GM18858 (cell line): Measurements from ENCODE around the gene DLGAP3.
"Not testable (repeated sequence)": the region's sequence is repeated elsewhere in the genome, so short reads cannot be mapped to it uniquely, and the experiment has no call there.

Experiments used
- ATAC-seq: cut with Tn5 transposase; IDR thresholded peaks from one replicate; pipeline ENCODE4 v1.9.1; 2021; ENCODE audit not compliant: unreplicated experiment

The DLGAP3 gene

DNA sequence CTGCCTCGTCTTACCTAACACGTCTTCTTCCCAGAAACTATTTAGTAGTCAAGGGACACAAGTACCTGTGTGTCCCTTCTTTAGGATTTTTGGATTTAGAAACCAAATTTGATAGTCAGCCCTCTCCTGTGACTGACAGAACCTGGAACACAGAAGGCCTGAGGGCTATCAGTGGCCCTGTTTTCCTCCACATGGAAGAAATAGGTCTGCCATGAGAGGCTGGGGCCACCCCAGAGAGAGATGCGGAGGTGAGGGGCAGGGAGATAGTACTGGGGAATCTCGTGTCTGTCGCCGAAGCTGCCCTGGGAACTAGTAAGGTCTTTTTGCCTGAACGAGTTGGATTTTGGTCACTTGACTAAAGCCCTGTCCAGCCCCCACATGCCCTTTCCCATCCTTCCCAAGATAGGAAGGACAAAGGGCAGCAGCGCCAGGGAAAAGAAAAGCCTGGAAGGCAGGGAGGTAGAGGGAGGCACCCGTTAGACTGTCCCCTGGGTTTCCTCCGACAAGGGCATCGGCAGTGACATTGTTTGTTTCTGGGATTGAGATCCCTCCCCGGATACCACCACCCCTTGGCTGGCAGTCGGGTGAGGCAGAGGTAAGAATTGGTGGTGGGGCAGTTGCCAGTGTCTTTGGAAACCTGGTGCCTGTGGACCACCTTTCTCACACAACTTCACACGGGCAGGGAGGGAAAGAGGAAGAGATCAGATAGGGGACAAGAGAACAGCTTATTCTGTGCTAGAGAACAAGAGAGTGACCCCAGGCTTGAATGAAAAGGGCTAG is 89.7 kb downstream of the DLGAP3 start:
- ATAC-seq: no peak

DNA sequence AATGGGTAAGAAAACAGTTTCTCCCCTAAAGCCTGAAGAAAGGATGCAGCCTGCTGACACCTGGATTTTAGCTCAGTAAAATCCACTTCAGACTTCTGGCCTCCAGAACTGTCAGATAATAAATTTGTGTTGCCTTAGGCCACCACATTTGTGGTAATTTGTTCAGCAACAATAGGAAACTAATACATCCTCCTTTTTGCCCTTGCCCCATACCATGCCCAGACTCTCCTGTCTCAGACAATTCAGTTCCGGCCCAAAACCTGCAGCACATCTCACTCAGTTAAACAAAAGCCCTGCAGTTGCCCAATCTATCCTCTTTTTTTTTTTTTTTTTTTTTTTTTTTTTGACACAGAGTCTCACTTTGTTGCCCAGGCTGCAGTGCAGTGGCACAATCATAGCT is 95.7 kb downstream of the DLGAP3 start:
- ATAC-seq: no peak

DNA sequence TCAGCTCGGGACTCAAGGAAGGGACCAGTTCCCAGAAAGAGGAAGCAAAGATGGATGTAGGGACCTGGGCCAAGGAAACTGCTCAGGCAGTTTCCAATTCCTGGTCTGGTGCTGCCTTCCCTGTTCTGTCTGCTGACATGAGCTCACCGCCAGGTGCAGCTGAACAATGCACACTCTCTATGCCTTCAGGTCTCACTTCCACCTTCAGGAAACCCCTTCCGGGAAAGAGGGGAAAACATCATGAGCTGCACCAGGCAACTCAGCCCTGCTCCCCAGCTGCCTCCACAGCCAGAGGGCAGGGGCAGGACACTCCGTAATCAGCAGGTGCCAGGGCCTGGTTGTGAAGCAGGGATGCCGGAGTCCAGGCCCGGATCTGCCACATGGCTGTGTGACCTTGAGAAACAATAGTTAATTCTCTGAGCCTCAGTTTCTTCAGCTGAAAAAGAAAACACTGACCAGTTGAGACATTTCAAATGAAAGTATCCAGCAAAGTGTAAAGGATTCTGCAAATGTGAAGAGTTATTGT is 97.7 kb downstream of the DLGAP3 start:
- ATAC-seq: no peak

DNA sequence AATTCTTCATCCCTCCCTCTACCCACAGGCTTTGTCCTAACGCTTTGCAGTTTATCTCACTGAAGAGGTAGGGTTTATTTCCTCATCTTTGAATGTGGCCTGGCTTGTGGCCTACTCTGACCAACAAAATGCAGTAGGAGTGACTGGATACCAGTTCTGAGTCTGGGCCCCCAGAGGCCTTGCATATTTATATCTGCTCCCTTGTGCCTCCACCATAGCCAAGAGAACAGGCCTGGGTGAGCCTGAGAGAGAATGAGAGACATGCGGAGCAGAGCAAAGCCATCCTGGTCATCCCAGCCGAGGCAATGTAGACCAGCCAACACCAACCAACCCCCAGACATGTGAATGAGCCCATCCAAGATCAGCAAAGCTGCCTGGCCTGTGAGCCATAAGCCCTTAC is 100.2 kb downstream of the DLGAP3 start:
- ATAC-seq: no peak

GRCh38 chr1:34828611-34829010 is 100.8 kb downstream of the DLGAP3 start:
- no peak for ATAC-seq

DNA sequence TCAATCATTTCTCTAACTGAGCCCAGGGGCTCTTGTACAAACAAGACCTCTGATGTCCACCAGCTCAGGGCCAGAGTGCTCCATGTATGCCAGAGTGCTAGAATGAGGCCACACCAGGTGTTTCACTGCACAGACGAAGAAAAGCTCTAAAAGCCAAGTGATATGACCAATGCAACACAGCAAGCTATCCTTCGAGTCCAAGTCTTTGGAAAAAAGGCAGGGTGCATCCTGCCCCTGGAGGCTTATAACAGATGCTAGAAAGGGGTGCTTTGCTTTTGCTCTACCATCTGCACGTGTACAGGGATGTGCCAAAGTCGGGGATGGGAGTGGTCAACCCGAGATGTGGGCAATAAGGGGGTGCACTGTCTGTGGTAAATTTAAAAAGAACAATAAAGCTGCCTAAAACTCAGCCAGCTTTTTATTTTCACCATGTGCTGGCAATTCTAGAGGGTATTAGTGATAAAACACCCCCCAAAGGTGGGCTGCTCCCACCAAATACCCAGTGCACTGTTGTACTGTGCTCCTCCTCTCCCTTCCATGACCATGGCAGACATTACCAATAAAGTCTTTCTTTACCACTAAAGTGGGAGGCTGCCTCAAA is 102.0 kb downstream of the DLGAP3 start:
- ATAC-seq: no peak

DNA sequence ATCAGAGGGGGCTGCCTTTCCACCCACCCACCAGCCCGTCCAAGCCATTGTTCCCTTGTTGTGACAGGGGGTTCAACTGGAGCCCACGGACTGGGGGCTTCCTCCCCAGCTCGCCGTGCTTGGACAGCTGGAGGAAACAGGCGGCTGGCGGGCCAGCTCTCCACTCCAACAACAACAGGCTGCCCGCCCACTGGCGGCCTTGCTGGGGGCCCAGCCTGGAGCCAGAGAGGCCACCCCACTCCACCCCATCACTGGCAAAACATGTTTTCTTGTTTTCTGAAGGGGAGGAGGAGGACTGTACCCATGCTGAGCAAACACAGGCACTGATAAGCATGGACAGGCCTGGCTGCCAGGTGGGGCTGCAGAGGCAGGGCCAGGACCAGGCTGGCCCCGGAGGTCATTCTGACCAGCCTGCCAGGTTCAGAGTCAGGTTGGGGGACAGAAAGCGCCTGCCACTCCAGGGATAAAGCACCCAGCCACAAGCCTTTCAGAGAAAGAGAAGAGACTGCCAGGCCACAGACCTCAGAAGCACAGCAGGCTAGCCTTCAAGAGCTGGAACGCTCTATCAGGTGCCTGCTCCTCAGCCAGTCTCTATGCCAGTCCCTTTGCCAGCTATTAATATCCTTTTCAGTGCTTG is 103.9 kb downstream of the DLGAP3 start:
- no peak for ATAC-seq

GRCh38 chr1:34824817-34825454 is 104.5 kb downstream of the DLGAP3 start:
- ATAC-seq: no peak

DNA sequence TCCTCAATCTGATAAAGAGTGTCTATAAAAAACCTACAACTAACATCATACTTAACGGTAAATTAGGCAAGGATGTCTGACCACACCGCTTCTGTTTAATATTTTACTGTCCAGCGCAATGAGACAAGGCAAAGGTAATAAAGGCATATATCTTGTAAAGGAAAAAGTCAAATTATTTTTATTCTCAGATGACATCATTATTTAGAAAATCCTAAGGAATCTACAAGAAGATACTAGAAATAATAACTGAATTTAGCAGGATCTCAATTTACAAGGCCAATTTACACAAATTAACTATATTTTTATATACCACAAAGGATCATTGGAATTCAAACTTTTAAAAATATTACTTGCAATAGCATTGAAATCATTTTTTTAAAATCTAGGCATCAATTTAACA is 107.2 kb downstream of the DLGAP3 start:
- no peak for ATAC-seq

DNA sequence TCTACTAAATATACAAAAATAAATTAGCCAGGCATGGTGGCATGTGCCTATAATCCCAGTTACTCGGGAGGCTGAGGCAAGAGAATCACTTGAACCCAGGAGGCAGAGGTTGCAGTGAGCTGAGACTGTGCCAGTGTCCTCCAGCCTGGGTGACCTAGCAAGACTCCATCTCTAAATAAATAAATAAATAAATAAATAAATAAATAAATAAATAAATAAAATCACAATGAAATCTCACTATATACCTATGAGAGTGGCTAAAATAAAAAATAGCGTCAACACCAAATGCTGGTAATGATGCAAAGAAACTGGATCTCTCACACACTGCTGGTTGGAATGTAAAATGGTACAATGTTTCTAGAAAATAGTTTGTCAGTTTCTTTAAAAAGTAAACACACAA is 110.6 kb downstream of the DLGAP3 start:
- ATAC-seq: not testable (repeated sequence)

GRCh38 chr1:34816778-34817177 is 112.7 kb downstream of the DLGAP3 start:
- no peak for ATAC-seq

- ATAC-seq: no peak
These were observed 113.1 kb downstream of the DLGAP3 start for GRCh38 chr1:34816332-34816731.
